Subcutaneous abdominal adipose tissue (tissue), 5 donors: Measurements from ENCODE around the gene ALDH7A1.

Source experiments
- H3K27ac ChIP-seq: one replicate; pipeline ENCODE4 v1.7.0; 2013; ENCODE audit warnings: low read depth, mild to moderate bottlenecking, inconsistent platforms, low read length, moderate library complexity
- H3K27me3 ChIP-seq, 5 donors: one replicate each; pipeline ENCODE4 v1.7.0; 2013; ENCODE audit warnings: low read length in 5 of 5, inconsistent platforms in 1 of 5; ENCODE audit not compliant: control insufficient read depth in 5 of 5, insufficient read depth in 4 of 5
- H3K36me3 ChIP-seq, 5 donors: one replicate each; pipeline ENCODE4 v1.7.0; 2013; ENCODE audit warnings: low read length in 5 of 5; ENCODE audit not compliant: control insufficient read depth in 5 of 5, insufficient read depth in 5 of 5
- H3K4me1 ChIP-seq, 5 donors: one replicate each; pipeline ENCODE4 v1.7.0; 2013; ENCODE audit warnings: low read length in 5 of 5, mild to moderate bottlenecking in 3 of 5, moderate library complexity in 1 of 5; ENCODE audit not compliant: control insufficient read depth in 5 of 5, insufficient read depth in 5 of 5
- H3K4me3 ChIP-seq, 5 donors: one replicate each; pipeline ENCODE4 v1.7.0; 2013; ENCODE audit warnings: low read length in 5 of 5, low read depth in 1 of 5
- H3K9ac ChIP-seq, 5 donors: one replicate each; pipeline ENCODE4 v1.7.0; 2013; ENCODE audit warnings: low read length in 5 of 5, mild to moderate bottlenecking in 4 of 5, moderate library complexity in 3 of 5
- H3K9me3 ChIP-seq, 5 donors: one replicate each; pipeline ENCODE4 v1.7.0; 2013; ENCODE audit warnings: low read length in 5 of 5; ENCODE audit not compliant: control insufficient read depth in 5 of 5
- donor health status: healthy.
- donor health status: healthy.
- donor health status: healthy.
- donor health status: healthy.
- donor health status: healthy.

ALDH7A1 gene

DNA sequence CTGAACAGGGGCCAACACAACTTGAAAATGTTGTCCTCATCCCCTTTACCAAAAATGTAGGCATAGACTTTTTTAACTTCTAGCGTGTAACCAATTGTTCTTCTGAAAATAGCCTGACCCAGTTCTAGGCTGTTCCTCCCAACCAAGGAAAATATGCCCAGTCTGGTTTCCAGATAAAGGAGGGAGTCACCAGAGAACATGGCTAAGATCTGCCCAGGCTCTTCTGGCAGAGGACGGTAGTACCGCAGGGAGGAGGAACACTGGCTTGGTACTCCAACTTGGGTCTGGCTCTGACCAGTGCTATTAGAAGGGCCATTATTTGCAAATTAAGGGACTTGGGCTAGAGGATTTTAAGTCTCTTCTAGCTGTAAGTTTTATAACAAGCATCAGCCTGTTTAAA lies 108.7 kb downstream of the ALDH7A1 start:
- Histone ChIP-seq H3K27ac (no peak overlapping the region), H3K27me3 (no peaks in the 10 kb centered on the region), H3K36me3 (peaks cover 31 to 52% (median 47%) of the 10 kb centered on the region in 5 donors), H3K9ac (no peak overlapping the region), H3K4me3 (no peak overlapping the region), H3K9me3 (no peaks in the 10 kb centered on the region), H3K4me1 (peaks cover 0 to 8% (median 3%) of the 10 kb centered on the region in 5 donors)

GRCh38 chr5:126484253-126484652 lies 110.8 kb downstream of the ALDH7A1 start:
- peaks cover 37 to 46% (median 43%) of the 10 kb centered on the region in 5 donors for H3K36me3 ChIP-seq
- no peak overlapping the region for H3K9ac ChIP-seq
- H3K27ac ChIP-seq: no peak overlapping the region
- H3K4me1 ChIP-seq: peaks cover 3 to 18% (median 10%) of the 10 kb centered on the region in 5 donors
- no peak overlapping the region for H3K4me3 ChIP-seq
- H3K27me3 ChIP-seq: no peaks in the 10 kb centered on the region
- no peaks in the 10 kb centered on the region for H3K9me3 ChIP-seq

DNA sequence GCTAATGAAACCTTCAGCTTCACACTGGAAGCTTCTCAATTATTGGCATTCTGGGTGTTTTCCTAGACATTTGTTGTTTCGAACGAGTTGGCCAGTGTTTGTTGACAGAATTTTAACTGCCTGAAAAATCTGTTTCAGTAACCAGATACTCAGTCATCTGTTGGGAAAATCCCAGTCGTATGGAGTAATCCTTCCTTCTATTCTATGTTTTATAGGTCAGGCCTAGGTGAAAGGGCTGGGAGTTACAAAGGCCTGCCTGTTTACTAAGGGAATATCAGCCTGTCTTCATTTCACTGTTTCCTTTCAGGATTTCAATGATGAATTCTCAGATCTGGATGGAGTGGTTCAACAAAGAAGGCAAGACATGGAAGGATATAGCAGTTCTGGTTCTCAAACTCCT lies 111.9 kb downstream of the ALDH7A1 start:
- Histone ChIP-seq H3K27ac (no peak overlapping the region), H3K9ac (no peak overlapping the region), H3K4me1 (peaks cover 0 to 18% (median 12%) of the 10 kb centered on the region in 5 donors), H3K9me3 (no peaks in the 10 kb centered on the region), H3K36me3 (peaks cover 33 to 39% (median 38%) of the 10 kb centered on the region in 5 donors), H3K4me3 (no peak overlapping the region), H3K27me3 (no peaks in the 10 kb centered on the region)

DNA sequence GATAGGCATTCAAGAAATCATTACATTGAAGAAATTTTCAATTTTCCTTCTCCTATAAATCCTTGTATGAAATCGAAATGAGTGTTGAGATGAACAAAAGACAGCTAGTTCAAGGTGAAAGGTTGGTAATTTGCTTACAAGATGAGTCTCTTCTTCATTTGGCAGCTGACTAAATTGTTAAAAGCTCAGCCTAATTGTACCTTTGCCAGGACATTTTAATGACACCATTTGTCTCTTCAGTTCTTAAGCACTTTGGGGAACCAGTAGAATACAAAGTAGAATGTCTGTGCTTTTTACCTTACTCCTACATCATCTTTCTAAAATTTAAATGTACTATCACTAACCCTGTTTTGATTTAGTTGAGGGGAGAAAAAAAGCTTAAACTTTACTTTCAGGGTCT lies 112.4 kb downstream of the ALDH7A1 start:
- H3K9me3 ChIP-seq: no peaks in the 10 kb centered on the region
- H3K27ac ChIP-seq: no peak overlapping the region
- H3K4me3 ChIP-seq: no peak overlapping the region
- peaks cover 0 to 18% (median 12%) of the 10 kb centered on the region in 5 donors for H3K4me1 ChIP-seq
- no peak overlapping the region for H3K9ac ChIP-seq
- no peaks in the 10 kb centered on the region for H3K27me3 ChIP-seq
- peaks cover 32 to 39% (median 34%) of the 10 kb centered on the region in 5 donors for H3K36me3 ChIP-seq

GRCh38 chr5:126481243-126481642 lies 113.8 kb downstream of the ALDH7A1 start:
- no peak overlapping the region for H3K27ac ChIP-seq

More at GRCh38 chr5:126481243-126481642, 113.8 kb downstream of the ALDH7A1 start:
- Histone ChIP-seq H3K27me3 (no peaks in the 10 kb centered on the region), H3K4me1 (peaks cover 0 to 18% (median 12%) of the 10 kb centered on the region in 5 donors), H3K9me3 (no peaks in the 10 kb centered on the region), H3K9ac (no peak overlapping the region), H3K36me3 (peaks cover 23 to 27% (median 25%) of the 10 kb centered on the region in 5 donors), H3K4me3 (no peak overlapping the region)
